GM23338 (cell line): ENCODE measurements around the gene COL8A2. TPM values are rescaled to one million over a fixed set of nuclear protein-coding genes. Genes with fewer than 3 reads are reported as not detected.
A peak's percentile ranks its signal among the peaks of the same experiment; 100 is the strongest.

Experiments used
- ATAC-seq: fragments of 200-7000 bp; cut with Tn5 transposase; 3 replicates; pipeline ENCODE4 v1.9.1; 2020
- DNase-seq: peaks from one replicate; pipeline ENCODE4 v3.0.0-alpha.2; 2015; ENCODE audit warnings: low spot score
- H2AFZ ChIP-seq: fragments of 200-600 bp; sonication (generic); 2 replicates; pipeline ENCODE4 v1.8.0; 2016; ENCODE audit warnings: antibody characterized with exemption, mild to moderate bottlenecking, moderate library complexity
- H3F3A ChIP-seq: fragments of 200-600 bp; sonication (generic); replicated peaks from 2 replicates; pipeline ENCODE4 v1.8.0; 2017; ENCODE audit warnings: antibody characterized with exemption, mixed run types, low read depth
- H3K27ac ChIP-seq: fragments of 200-600 bp; sonication (generic); 2 replicates; pipeline ENCODE4 v1.6.1; 2016; ENCODE audit warnings: low read depth
- H3K27me3 ChIP-seq: fragments of 200-600 bp; sonication (generic); 2 replicates; pipeline ENCODE4 v1.8.0; 2016; ENCODE audit warnings: mild to moderate bottlenecking, mixed run types, moderate library complexity; ENCODE audit not compliant: insufficient read depth
- H3K36me3 ChIP-seq: fragments of 200-600 bp; sonication (generic); 2 replicates; pipeline ENCODE4 v1.8.0; 2016; ENCODE audit warnings: mild to moderate bottlenecking; ENCODE audit not compliant: insufficient read depth
- H3K4me1 ChIP-seq: fragments of 200-600 bp; sonication (generic); 2 replicates; pipeline ENCODE4 v1.8.0; 2016; ENCODE audit warnings: mild to moderate bottlenecking, moderate library complexity; ENCODE audit not compliant: insufficient read depth
- H3K4me2 ChIP-seq: fragments of 200-600 bp; sonication (generic); 2 replicates; pipeline ENCODE4 v1.7.1; 2017; ENCODE audit warnings: mixed run types
- H3K4me3 ChIP-seq: fragments of 200-600 bp; sonication (generic); 2 replicates; pipeline ENCODE4 v1.6.1; 2016; ENCODE audit warnings: mixed run types
- H3K79me2 ChIP-seq: fragments of 200-600 bp; sonication (generic); replicated peaks from 2 replicates; pipeline ENCODE4 v1.8.0; 2017; ENCODE audit warnings: mild to moderate bottlenecking; ENCODE audit not compliant: insufficient read depth
- H3K9me2 ChIP-seq: fragments of 200-600 bp; sonication (generic); 2 replicates; pipeline ENCODE4 v1.8.0; 2017; ENCODE audit not compliant: insufficient read depth
- H4K20me1 ChIP-seq: fragments of 200-600 bp; sonication (generic); replicated peaks from 2 replicates; pipeline ENCODE4 v1.8.0; 2017; ENCODE audit warnings: mild to moderate bottlenecking; ENCODE audit not compliant: insufficient read depth
- H3K27ac Mint-ChIP-seq: 2 replicates; pipeline ENCODE4 v1.8.0; 2020; ENCODE audit warnings: inconsistent platforms, mild to moderate bottlenecking, moderate library complexity, mixed read lengths
- H3K27me3 Mint-ChIP-seq: 3 replicates; pipeline ENCODE4 v1.8.0; 2022; ENCODE audit warnings: low read depth, mild to moderate bottlenecking, moderate library complexity, mixed read lengths, inconsistent platforms; ENCODE audit not compliant: insufficient read depth, poor library complexity
- H3K36me3 Mint-ChIP-seq: 3 replicates; pipeline ENCODE4 v1.8.0; 2021; ENCODE audit warnings: low read depth, mild to moderate bottlenecking, inconsistent platforms, moderate library complexity, mixed read lengths
- H3K4me1 Mint-ChIP-seq: 3 replicates; pipeline ENCODE4 v1.8.0; 2020; ENCODE audit warnings: mild to moderate bottlenecking, inconsistent platforms, mixed read lengths
- H3K4me3 Mint-ChIP-seq: 3 replicates; pipeline ENCODE4 v1.8.0; 2021; ENCODE audit warnings: moderate library complexity, mild to moderate bottlenecking, inconsistent platforms, mixed read lengths
- H3K9me3 Mint-ChIP-seq: 3 replicates; pipeline ENCODE4 v1.8.0; 2020; ENCODE audit warnings: moderate library complexity, mild to moderate bottlenecking, inconsistent platforms, mixed read lengths
- CREB1 ChIP-seq: fragments of 250-450 bp; sonication (Bioruptor Pico); IDR thresholded peaks from 2 replicates; pipeline ENCODE4 v1.5.0; 2020; ENCODE audit warnings: low read depth, mild to moderate bottlenecking, moderate library complexity
- ETS1 ChIP-seq: IDR thresholded peaks from 2 replicates; pipeline ENCODE4 v1.6.1; 2016; ENCODE audit warnings: antibody characterized with exemption
- EZH2 ChIP-seq: fragments of 200-600 bp; sonication (generic); IDR thresholded peaks from one replicate; pipeline ENCODE4 v1.8.0; 2017; ENCODE audit warnings: antibody characterized with exemption, mild to moderate bottlenecking, low read depth; ENCODE audit not compliant: unreplicated experiment
- JUNB ChIP-seq: IDR thresholded peaks from one replicate; pipeline ENCODE4 v1.6.1; 2016; ENCODE audit warnings: antibody characterized with exemption; ENCODE audit not compliant: unreplicated experiment
- POLR2AphosphoS5 ChIP-seq: IDR thresholded peaks from 2 replicates; pipeline ENCODE4 v1.6.1; 2016; ENCODE audit warnings: antibody characterized with exemption, low read depth
- REST ChIP-seq: IDR thresholded peaks from one replicate; pipeline ENCODE4 v1.6.1; 2018; ENCODE audit warnings: antibody characterized with exemption; ENCODE audit not compliant: unreplicated experiment
- STAT1 ChIP-seq: IDR thresholded peaks from one replicate; pipeline ENCODE4 v1.6.1; 2016; ENCODE audit warnings: antibody characterized with exemption; ENCODE audit not compliant: unreplicated experiment
- ZNF114 ChIP-seq: fragments of 250-450 bp; sonication (Bioruptor Pico); IDR thresholded peaks from 2 replicates; pipeline ENCODE4 v1.5.0; 2020; ENCODE audit warnings: mild to moderate bottlenecking, moderate library complexity
- ZNF331 ChIP-seq: fragments of 250-450 bp; sonication (Bioruptor Pico); IDR thresholded peaks from 2 replicates; pipeline ENCODE4 v1.5.0; 2020; ENCODE audit warnings: low read depth, mild to moderate bottlenecking, moderate library complexity
- polyA plus RNA-seq: library from polyadenylated mRNA; unstranded; fragments of >200 nt; fragmentation: Nextera tagmentation; extraction: Ambion mirVana; gene quantifications from 2 replicates; pipeline ENCODE4 v1.2.1, GENCODE V29; 2016
- total RNA-seq: library from RNA; depleted of rRNA; stranded (reverse); fragments of >200 nt; shearing (Covaris generic); gene quantifications from 2 replicates; pipeline ENCODE4 v1.2.3, GENCODE V29; 2014

COL8A2 gene
- total and polyA plus RNA-seq, 2 experiments from 2014 or later, result 0.95 to 4.9 TPM

GRCh38 chr1:36156329-36157114, 31.5 kb upstream of the COL8A2 start:
- H3K36me3 Mint-ChIP-seq, result peaks cover 8% of the 10 kb centered on the region
- H3F3A ChIP-seq, result peaks cover 6% of the 10 kb centered on the region; the same call in 1 of the 2 replicates
- no peak overlapping the region for H3K27ac ChIP-seq
- H3K79me2 ChIP-seq, result peaks cover 17% of the 10 kb centered on the region
- no peaks in the 10 kb centered on the region for H3K9me3 Mint-ChIP-seq
- H3K4me1 ChIP-seq, result peaks cover 34% of the 10 kb centered on the region
- peaks cover 47% of the 10 kb centered on the region for H3K4me1 Mint-ChIP-seq
- DNase-seq (peak; percentile 91), ATAC-seq (peak; percentile 38)
- H3K9me2 ChIP-seq, result no peaks in the 10 kb centered on the region
- H2AFZ ChIP-seq, result peak overlapping the region; percentile 78; the same call in 1 of the 2 replicates
- H3K4me3 Mint-ChIP-seq, result peak overlapping the region; percentile 86
- H3K27ac Mint-ChIP-seq, result no peak overlapping the region
- H3K4me2 ChIP-seq, result peak overlapping the region; percentile 98
- peaks cover 42% of the 10 kb centered on the region for H3K27me3 ChIP-seq
- peaks cover 46% of the 10 kb centered on the region for H3K27me3 Mint-ChIP-seq
- no peaks in the 10 kb centered on the region for H3K36me3 ChIP-seq
- H3K4me3 ChIP-seq, result peak overlapping the region; percentile 94
- no peaks in the 10 kb centered on the region; the same call in 1 of the 2 replicates for H4K20me1 ChIP-seq
- TF ChIP-seq ETS1, result no peak
- TF ChIP-seq POLR2AphosphoS5, result peak; percentile 50

- no peaks in the 10 kb centered on the region; the same call in 1 of the 2 replicates for H4K20me1 ChIP-seq
- DNase-seq, result peak; percentile 88
- H3K36me3 ChIP-seq, result no peaks in the 10 kb centered on the region
- peak within 1 kb of the TSS; percentile 98 for H3K4me2 ChIP-seq
- peak within 1 kb of the TSS; percentile 97 for H2AFZ ChIP-seq
- Mint-ChIP-seq H3K4me1 (peaks cover 45% of the 10 kb centered on the region), H3K27ac (peak within 1 kb of the TSS; percentile 36; the same call in 1 of the 2 replicates), H3K4me3 (peak within 1 kb of the TSS; percentile 86), H3K27me3 (peaks cover 45% of the 10 kb centered on the region), H3K36me3 (peaks cover 8% of the 10 kb centered on the region), H3K9me3 (no peaks in the 10 kb centered on the region)
- H3K4me3 ChIP-seq, result peak within 1 kb of the TSS; percentile 94
- peaks cover 14% of the 10 kb centered on the region for H3K79me2 ChIP-seq
- no peak within 1 kb of the TSS for H3K27ac ChIP-seq
- H3K9me2 ChIP-seq, result no peaks in the 10 kb centered on the region
- peak; percentile 36 for ATAC-seq
- H3K27me3 ChIP-seq, result peaks cover 49% of the 10 kb centered on the region
- TF ChIP-seq POLR2AphosphoS5 (peak; percentile 43; the same call in 1 of the 2 replicates), EZH2 (no peak)
- 0 out of 2 replicates have a peak, but pooled peaks cover 3% of the 10 kb centered on the region for H3F3A ChIP-seq
- peaks cover 36% of the 10 kb centered on the region for H3K4me1 ChIP-seq
Observed at GRCh38 chr1:36155408-36156328, 30.6 kb upstream of the COL8A2 start, which contains the start of gene MAP7D1. TSS of gene MAP7D1 (plus strand) at chr1:36156160. CDS start at chr1:36156418, 258 bp downstream.

GRCh38 chr1:36154765-36155407, 29.9 kb upstream of the COL8A2 start:
- peaks cover 8% of the 10 kb centered on the region for H3K36me3 Mint-ChIP-seq

More at GRCh38 chr1:36154765-36155407, 29.9 kb upstream of the COL8A2 start:
- peaks cover 14% of the 10 kb centered on the region for H3K79me2 ChIP-seq
- no peaks in the 10 kb centered on the region for H3K9me2 ChIP-seq
- peak overlapping the region; percentile 94 for H3K4me3 ChIP-seq
- H3K4me1 ChIP-seq, result peaks cover 39% of the 10 kb centered on the region
- no peaks in the 10 kb centered on the region; the same call in 1 of the 2 replicates for H4K20me1 ChIP-seq
- H3K27ac Mint-ChIP-seq, result no peak overlapping the region; the same call in 1 of the 2 replicates
- H3K4me2 ChIP-seq, result peak overlapping the region; percentile 98
- H3K27me3 Mint-ChIP-seq, result peaks cover 45% of the 10 kb centered on the region
- peaks cover 48% of the 10 kb centered on the region for H3K4me1 Mint-ChIP-seq
- no peaks in the 10 kb centered on the region for H3K36me3 ChIP-seq
- peaks cover 57% of the 10 kb centered on the region for H3K27me3 ChIP-seq
- peak; percentile 48 for DNase-seq
- peak overlapping the region; percentile 72 for H3K4me3 Mint-ChIP-seq
- TF ChIP-seq JUNB, result no peak
- no peak for TF ChIP-seq ZNF331 (CRISPR knock-in tag)
- no peak for TF ChIP-seq CREB1 (CRISPR knock-in tag)
- no peak for TF ChIP-seq STAT1
- no peak for TF ChIP-seq ZNF114 (CRISPR knock-in tag)
- no peak for TF ChIP-seq REST
- TF ChIP-seq POLR2AphosphoS5, result no peak
- no peaks in the 10 kb centered on the region for H3K9me3 Mint-ChIP-seq
- no peak overlapping the region for H3K27ac ChIP-seq
- ATAC-seq, result peak; percentile 3
- no peak overlapping the region for H2AFZ ChIP-seq
- no peaks in the 10 kb centered on the region for H3F3A ChIP-seq
